Immature natural killer cell (primary cell): Measurements from ENCODE around the gene POLD1. TPM values are rescaled to one million over a fixed set of nuclear protein-coding genes. Genes with fewer than 3 reads are reported as not detected.
"Not testable (repeated sequence)": the region's sequence is repeated elsewhere in the genome, so short reads cannot be mapped to it uniquely, and the experiment has no call there.

Experiments
- DNase-seq, 3 donors: peaks; one replicate each; pipeline ENCODE4 v3.0.0; 2022; ENCODE audit warnings: mixed read lengths in 1 of 3
- H3K27ac Mint-ChIP-seq, 6 donors: one replicate each; pipeline ENCODE4 v1.8.0; 2020; ENCODE audit warnings: mixed read lengths in 6 of 6, mild to moderate bottlenecking in 5 of 6, inconsistent platforms in 4 of 6, moderate library complexity in 3 of 6
- H3K27me3 Mint-ChIP-seq, 3 donors: one replicate each; pipeline ENCODE4 v1.8.0; 2020 to 2021; ENCODE audit warnings: low read depth in 3 of 3, mild to moderate bottlenecking in 3 of 3, mixed read lengths in 3 of 3, moderate library complexity in 3 of 3, inconsistent platforms in 1 of 3
- H3K36me3 Mint-ChIP-seq, 3 donors: one replicate each; pipeline ENCODE4 v1.8.0; 2020; ENCODE audit warnings: mixed read lengths in 3 of 3, inconsistent platforms in 2 of 3, mild to moderate bottlenecking in 2 of 3
- H3K4me1 Mint-ChIP-seq, 2 donors: one replicate each; pipeline ENCODE4 v1.8.0; 2020; ENCODE audit warnings: inconsistent platforms in 2 of 2, mild to moderate bottlenecking in 2 of 2, mixed read lengths in 2 of 2, moderate library complexity in 1 of 2
- H3K4me3 Mint-ChIP-seq, 5 donors: one replicate each; pipeline ENCODE4 v1.8.0; 2020; ENCODE audit warnings: mild to moderate bottlenecking in 5 of 5, mixed read lengths in 5 of 5, inconsistent platforms in 3 of 5, moderate library complexity in 3 of 5
- H3K9me3 Mint-ChIP-seq, 6 donors: one replicate each; pipeline ENCODE4 v1.8.0; 2020; ENCODE audit warnings: mild to moderate bottlenecking in 6 of 6, mixed read lengths in 6 of 6, inconsistent platforms in 4 of 6, moderate library complexity in 3 of 6
- polyA plus RNA-seq, 3 donors: library from polyadenylated mRNA; unstranded; fragments of 300-500 nt; fragmentation: Illumina TruSeq; gene quantifications; one replicate each; pipeline ENCODE4 v1.2.3, GENCODE V29; 2021

Gene POLD1
- polyA plus RNA-seq, 3 donors from 2014 or later = 14.5 to 24.8 (median 22.8) TPM

DNA sequence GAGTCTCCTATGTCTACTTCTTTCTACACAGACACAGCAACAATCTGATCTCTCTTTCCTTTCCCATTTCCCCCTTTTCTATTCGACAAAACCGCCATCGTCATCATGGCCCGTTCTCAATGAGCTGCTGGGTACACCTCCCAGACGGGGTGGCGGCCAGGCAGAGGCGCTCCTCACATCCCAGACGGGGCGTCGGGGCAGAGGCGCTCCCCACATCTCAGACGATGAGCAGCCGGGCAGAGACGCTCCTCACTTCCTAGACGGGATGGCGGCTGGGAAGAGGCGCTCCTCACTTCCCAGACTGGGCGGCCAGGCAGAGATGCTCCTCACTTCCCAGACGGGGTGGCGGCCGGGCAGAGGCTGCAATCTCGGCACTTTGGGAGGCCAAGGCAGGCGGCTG, 6.8 kb downstream of the POLD1 start:
- H3K4me3 Mint-ChIP-seq, DNase-seq, H3K27me3 Mint-ChIP-seq, H3K4me1 Mint-ChIP-seq, H3K9me3 Mint-ChIP-seq, H3K27ac Mint-ChIP-seq: not testable (repeated sequence)
- H3K36me3 Mint-ChIP-seq = peaks cover 3 to 17% (median 9%) of the 10 kb centered on the region in 3 donors

DNA sequence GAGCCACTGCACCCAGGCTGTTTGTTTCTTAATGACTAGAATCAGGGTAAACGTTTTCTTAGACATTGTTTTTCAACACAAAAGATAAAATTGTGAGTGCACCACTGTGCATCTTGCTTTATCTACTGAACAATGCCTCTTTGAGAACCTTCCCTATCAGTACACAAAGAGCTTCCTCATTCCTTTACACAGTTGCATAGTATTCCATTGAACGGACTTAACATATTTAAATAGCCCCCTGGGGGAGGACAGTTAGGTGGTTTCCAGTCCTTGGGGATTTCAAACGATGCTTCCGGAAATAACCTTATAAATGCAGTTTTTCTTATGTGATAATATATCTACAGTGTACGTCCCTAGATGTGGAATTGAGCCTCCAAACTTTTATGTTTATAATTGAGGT, 8.6 kb downstream of the POLD1 start:
- peaks cover 4 to 13% (median 7%) of the 10 kb centered on the region in 3 donors for H3K36me3 Mint-ChIP-seq
- DNase-seq = no peak
- no peaks in the 10 kb centered on the region for H3K9me3 Mint-ChIP-seq
- no peak overlapping the region for H3K4me3 Mint-ChIP-seq
- no peaks in the 10 kb centered on the region for H3K27me3 Mint-ChIP-seq
- no peak overlapping the region for H3K27ac Mint-ChIP-seq
- peaks cover under 1 to 3% of the 10 kb centered on the region in 2 donors for H3K4me1 Mint-ChIP-seq

DNA sequence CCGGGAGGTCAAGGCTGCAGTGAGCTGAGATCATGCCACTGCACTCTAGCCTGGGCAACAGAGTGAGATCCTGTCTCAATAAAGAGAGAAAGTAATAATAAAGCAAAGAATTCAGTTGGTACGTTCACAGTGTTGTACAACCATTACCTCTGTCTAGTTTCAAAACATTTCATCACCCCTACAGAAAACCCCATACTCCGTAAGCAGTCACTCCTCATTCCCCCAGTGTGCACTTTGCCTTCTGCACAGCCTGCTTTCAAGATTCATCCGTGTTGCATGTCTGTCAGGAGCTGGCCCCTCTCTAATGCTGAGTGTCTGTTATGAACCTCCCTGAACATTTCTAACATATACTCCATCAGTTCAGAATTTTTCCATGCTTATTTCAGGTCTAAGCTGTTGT, 9.4 kb downstream of the POLD1 start:
- H3K4me3 Mint-ChIP-seq = no peak overlapping the region

DNA sequence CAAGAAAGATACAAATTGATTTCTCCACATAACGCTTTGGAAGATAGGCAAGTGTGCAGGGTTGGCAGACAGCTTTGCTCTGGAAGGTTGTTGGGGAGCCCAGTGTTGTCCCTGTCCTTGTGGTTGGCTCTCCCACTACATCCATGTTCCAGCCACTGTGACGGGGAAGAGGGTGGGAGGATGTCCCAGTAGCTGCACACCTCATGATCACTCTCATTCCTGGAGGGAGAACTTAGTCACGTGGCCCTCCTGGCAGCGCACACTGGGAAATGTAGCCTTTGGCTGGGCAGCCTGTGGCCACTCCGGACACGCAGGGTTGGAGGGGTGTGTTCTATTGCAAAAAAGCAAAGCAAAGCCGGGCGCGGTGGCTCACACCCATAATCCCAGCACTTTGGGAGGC, 9.9 kb downstream of the POLD1 start:
- Mint-ChIP-seq H3K36me3 (peaks cover 8 to 10% (median 9%) of the 10 kb centered on the region in 3 donors), H3K4me3 (no peak overlapping the region), H3K27ac (no peak overlapping the region), H3K9me3 (no peaks in the 10 kb centered on the region), H3K4me1 (no peaks in the 10 kb centered on the region), H3K27me3 (peaks cover 0 to 2% (median 0%) of the 10 kb centered on the region in 3 donors)
- DNase-seq = no peak

More for the DNA sequence above, 9.4 kb downstream of the POLD1 start:
- H3K27me3 Mint-ChIP-seq = no peaks in the 10 kb centered on the region
- no peaks in the 10 kb centered on the region for H3K4me1 Mint-ChIP-seq
- no peak for DNase-seq
- H3K9me3 Mint-ChIP-seq = no peaks in the 10 kb centered on the region
- no peak overlapping the region for H3K27ac Mint-ChIP-seq
- H3K36me3 Mint-ChIP-seq = peaks cover 8 to 10% (median 9%) of the 10 kb centered on the region in 3 donors

DNA sequence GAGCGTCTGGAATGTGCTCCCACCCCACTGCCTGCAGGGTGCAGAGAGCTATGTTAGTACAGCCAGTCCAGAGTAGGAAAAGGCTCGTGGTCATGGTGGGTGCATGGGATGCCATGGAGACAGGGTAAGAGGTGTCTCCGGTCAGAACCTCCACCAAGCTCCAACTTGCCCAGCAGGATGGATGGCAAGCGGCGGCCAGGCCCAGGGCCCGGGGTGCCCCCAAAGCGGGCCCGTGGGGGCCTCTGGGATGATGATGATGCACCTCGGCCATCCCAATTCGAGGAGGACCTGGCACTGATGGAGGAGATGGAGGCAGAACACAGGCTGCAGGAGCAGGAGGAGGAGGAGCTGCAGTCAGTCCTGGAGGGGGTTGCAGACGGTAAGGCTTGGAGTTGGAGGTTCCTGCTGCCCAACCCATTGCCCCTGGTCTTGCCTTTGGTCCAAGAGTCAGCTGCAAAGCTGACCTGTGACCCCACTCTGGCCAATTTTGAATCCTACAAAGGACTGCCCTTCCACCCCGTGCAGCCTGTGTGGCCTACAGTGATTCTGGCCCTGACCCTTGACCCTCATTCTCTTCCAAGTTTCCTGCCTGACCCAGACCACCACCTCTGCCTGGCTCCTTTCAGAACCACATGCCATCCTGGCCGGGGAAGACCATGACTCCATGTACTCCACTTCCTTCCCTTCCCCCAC, 14.7 kb downstream of the POLD1 start:
- H3K27ac Mint-ChIP-seq = peak overlapping the region in 2 of 6 donors; percentile 7 to 57
- H3K9me3 Mint-ChIP-seq = no peaks in the 10 kb centered on the region
- no peaks in the 10 kb centered on the region for H3K4me1 Mint-ChIP-seq
- H3K4me3 Mint-ChIP-seq = no peak overlapping the region
- peaks cover 5 to 7% (median 5%) of the 10 kb centered on the region in 3 donors for H3K36me3 Mint-ChIP-seq
- peaks cover 0 to 2% (median 2%) of the 10 kb centered on the region in 3 donors for H3K27me3 Mint-ChIP-seq
- no peak for DNase-seq

DNA sequence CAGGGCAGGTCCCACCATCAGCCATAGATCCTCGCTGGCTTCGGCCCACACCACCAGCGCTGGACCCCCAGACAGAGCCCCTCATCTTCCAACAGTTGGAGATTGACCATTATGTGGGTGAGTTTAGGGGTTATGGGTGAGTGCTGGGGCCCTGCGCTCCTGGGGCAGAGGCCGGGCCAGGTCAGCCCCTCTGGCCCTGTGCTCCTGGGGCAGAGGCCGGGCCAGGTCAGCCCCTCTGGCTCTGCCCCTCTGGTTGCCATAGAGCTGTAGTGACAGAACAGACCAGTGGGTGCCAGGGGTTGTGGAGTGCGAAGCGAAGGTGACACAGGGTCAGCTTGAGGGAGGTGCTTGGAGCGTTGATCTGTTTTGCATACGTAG, 15.2 kb downstream of the POLD1 start:
- peaks cover 4 to 11% (median 5%) of the 10 kb centered on the region in 3 donors for H3K36me3 Mint-ChIP-seq
- no peak overlapping the region for H3K4me3 Mint-ChIP-seq
- H3K9me3 Mint-ChIP-seq = no peaks in the 10 kb centered on the region
- no peak for DNase-seq
- peak overlapping the region in 1 of 6 donors; percentile 57 for H3K27ac Mint-ChIP-seq
- no peaks in the 10 kb centered on the region for H3K4me1 Mint-ChIP-seq
- H3K27me3 Mint-ChIP-seq = peaks cover 0 to 2% (median 2%) of the 10 kb centered on the region in 3 donors

DNA sequence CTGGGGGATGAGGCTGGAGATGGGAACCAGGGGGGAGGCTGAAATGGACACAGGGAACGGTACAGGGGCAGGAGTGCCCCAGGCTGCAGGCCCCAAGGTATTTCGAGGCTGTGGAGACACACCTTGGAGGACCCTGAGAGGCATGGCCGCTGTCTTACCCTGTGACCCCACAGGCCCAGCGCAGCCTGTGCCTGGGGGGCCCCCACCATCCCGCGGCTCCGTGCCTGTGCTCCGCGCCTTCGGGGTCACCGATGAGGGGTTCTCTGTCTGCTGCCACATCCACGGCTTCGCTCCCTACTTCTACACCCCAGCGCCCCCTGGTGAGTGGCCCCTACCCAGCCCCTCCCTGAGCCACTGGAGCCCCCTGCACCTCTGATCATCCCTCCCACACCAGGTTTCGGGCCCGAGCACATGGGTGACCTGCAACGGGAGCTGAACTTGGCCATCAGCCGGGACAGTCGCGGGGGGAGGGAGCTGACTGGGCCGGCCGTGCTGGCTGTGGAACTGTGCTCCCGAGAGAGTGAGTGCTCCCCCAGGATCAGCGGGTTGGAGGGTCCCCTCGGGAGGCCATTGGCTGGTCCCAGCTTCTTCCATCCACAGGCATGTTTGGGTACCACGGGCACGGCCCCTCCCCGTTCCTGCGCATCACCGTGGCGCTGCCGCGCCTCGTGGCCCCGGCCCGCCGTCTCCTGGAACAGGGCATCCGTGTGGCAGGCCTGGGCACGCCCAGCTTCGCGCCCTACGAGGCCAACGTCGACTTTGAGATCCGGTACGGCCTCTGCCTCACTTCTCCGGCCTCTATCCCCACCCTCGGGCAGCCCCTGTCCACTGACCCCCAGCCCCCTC, 17.7 kb downstream of the POLD1 start:
- Mint-ChIP-seq H3K27me3 (peaks cover 0 to 4% (median 2%) of the 10 kb centered on the region in 3 donors), H3K36me3 (peaks cover 4 to 12% (median 8%) of the 10 kb centered on the region in 3 donors), H3K27ac (no peak overlapping the region), H3K4me1 (no peaks in the 10 kb centered on the region), H3K4me3 (no peak overlapping the region), H3K9me3 (no peaks in the 10 kb centered on the region)
- DNase-seq = no peak

DNA sequence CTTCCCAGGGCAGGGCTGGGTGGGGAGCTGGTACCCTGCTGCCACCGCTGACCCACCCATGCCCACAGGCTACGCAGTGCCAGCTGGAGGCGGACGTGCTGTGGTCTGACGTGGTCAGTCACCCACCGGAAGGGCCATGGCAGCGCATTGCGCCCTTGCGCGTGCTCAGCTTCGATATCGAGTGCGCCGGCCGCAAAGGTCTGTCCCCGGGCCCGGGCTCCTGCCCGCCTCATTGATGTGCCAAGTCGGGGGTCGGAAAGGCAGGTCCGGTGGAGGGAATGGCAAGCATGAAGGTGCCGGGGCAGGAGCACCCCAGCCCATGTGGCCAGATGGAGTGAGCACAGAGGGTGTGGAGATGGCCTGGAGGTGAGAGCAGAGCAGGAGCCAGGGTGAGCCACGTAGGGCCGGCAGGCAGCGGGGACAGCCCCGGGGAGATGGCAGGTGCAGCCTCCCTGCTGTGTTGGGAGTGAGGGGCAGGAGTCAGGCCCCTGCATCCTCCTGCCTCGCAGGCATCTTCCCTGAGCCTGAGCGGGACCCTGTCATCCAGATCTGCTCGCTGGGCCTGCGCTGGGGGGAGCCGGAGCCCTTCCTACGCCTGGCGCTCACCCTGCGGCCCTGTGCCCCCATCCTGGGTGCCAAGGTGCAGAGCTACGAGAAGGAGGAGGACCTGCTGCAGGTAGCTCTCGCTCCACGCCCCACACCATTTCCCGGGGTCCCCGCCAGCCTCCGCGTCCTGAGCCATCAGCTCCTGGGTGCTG, 18.6 kb downstream of the POLD1 start:
- no peak overlapping the region for H3K4me3 Mint-ChIP-seq
- no peaks in the 10 kb centered on the region for H3K9me3 Mint-ChIP-seq
- DNase-seq = no peak
- H3K36me3 Mint-ChIP-seq = peaks cover 3 to 12% (median 7%) of the 10 kb centered on the region in 3 donors
- peaks cover 0 to 4% (median 2%) of the 10 kb centered on the region in 3 donors for H3K27me3 Mint-ChIP-seq
- no peaks in the 10 kb centered on the region for H3K4me1 Mint-ChIP-seq
- H3K27ac Mint-ChIP-seq = no peak overlapping the region

DNA sequence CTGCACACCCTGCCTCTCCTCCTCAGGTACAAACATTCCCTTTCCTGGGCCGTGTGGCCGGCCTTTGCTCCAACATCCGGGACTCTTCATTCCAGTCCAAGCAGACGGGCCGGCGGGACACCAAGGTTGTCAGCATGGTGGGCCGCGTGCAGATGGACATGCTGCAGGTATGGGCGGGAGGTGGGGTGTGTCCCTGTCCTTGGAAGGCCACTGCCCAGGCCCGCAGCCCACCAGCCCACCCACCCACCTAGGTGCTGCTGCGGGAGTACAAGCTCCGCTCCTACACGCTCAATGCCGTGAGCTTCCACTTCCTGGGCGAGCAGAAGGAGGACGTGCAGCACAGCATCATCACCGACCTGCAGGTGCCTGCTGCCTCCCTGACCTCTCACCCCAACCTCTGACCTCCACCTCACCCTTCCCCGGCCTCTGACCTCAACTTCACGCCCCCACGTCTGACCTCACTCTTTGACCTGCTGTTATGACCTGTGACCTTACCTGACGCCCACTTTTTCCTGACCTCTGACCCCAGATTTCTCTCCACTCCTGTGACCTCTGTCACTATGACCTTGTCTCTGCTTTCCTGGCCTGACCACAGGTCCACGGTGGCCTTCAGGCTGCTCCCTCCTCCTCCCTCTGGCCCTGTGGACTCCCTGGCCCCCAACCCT, 22.1 kb downstream of the POLD1 start:
- Mint-ChIP-seq H3K9me3 (no peaks in the 10 kb centered on the region), H3K27ac (peak overlapping the region in 2 of 6 donors; percentile 15 to 46), H3K4me1 (no peaks in the 10 kb centered on the region), H3K36me3 (peaks cover 0 to 12% (median 3%) of the 10 kb centered on the region in 3 donors), H3K4me3 (no peak overlapping the region), H3K27me3 (peaks cover 0 to 3% (median 1%) of the 10 kb centered on the region in 3 donors)
- DNase-seq = no peak

DNA sequence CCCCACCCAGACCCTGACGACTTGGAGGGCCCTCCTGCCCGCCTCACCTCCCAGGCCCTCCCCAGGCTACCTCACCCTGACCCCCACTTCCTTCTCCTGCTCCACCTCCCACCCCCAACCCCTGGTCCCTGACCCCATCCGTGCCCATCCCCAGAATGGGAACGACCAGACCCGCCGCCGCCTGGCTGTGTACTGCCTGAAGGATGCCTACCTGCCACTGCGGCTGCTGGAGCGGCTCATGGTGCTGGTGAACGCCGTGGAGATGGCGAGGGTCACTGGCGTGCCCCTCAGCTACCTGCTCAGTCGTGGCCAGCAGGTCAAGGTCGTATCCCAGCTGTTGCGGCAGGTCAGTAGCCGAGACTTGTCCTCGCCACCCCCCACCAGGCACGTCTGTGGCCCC, 22.7 kb downstream of the POLD1 start:
- H3K4me3 Mint-ChIP-seq = no peak overlapping the region
- DNase-seq = no peak
- H3K27me3 Mint-ChIP-seq = peaks cover 0 to 3% (median 0%) of the 10 kb centered on the region in 3 donors
- no peak overlapping the region for H3K27ac Mint-ChIP-seq
- no peaks in the 10 kb centered on the region for H3K4me1 Mint-ChIP-seq
- peaks cover 0 to 12% (median 3%) of the 10 kb centered on the region in 3 donors for H3K36me3 Mint-ChIP-seq
- no peaks in the 10 kb centered on the region for H3K9me3 Mint-ChIP-seq

DNA sequence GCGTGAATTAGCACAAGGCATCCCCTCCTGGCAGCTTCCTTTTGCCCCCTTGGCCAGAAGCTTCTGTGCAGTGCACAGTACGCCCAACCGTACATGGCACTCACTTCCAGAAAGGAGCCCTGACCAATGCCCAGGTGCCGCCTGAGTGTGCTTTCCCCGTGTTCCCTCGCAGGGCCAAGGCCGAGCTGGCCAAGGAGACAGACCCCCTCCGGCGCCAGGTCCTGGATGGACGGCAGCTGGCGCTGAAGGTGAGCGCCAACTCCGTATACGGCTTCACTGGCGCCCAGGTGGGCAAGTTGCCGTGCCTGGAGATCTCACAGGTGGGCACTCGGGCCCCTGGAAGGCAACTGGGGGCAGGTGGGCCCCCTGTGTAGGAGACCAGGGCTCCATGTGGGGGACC, 25.2 kb downstream of the POLD1 start:
- DNase-seq = no peak
- Mint-ChIP-seq H3K27me3 (peaks cover 0 to 4% (median 0%) of the 10 kb centered on the region in 3 donors), H3K4me1 (no peaks in the 10 kb centered on the region), H3K27ac (no peak overlapping the region), H3K9me3 (no peaks in the 10 kb centered on the region), H3K36me3 (peaks cover 0 to 4% (median 3%) of the 10 kb centered on the region in 3 donors), H3K4me3 (no peak overlapping the region)

DNA sequence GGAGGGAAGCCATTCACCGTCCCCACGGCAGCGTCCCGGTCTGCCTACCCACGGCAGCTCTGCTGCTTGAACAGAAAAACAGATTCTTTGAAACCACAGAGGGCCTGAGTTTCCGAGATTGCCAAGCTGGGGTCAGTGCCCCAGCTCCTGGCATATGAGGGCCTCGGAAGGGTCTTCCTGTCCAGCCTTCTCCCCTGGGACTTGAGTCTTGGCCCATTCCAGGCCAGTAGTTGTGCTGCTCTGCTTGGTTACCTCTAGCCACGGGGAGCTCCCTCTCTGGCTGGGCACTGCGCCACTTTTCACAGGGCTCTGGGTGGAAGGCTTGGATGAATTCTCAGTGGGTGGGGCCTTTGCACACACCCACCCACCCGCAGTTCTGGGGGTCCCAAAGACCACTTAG, 26.0 kb downstream of the POLD1 start:
- peaks cover 0 to 2% of the 10 kb centered on the region in 2 donors for H3K4me1 Mint-ChIP-seq
- DNase-seq = no peak
- peaks cover 0 to 4% (median 3%) of the 10 kb centered on the region in 3 donors for H3K36me3 Mint-ChIP-seq
- H3K9me3 Mint-ChIP-seq = no peaks in the 10 kb centered on the region
- H3K27ac Mint-ChIP-seq = no peak overlapping the region
- H3K27me3 Mint-ChIP-seq = peaks cover 0 to 3% (median 0%) of the 10 kb centered on the region in 3 donors
- H3K4me3 Mint-ChIP-seq = no peak overlapping the region

DNA sequence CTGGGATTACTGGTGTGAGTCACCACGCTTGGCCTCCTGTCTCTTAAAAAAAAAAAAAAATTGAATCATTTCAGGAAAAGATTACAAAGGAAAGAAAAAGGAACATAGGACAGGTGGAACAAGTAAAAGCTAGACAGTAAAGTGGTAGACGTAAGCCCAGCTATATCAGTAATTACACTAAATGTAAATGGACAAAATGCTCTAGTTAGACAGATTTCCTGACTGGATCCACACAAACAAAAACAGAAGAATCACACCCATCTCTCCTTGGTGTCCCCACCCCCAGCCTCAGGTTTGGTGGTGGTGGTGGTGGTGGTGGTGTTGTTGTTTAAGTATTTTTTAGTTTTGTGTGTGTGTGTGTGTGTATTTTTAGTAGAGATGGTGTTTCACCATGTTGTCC, 28.3 kb downstream of the POLD1 start:
- no peak for DNase-seq
- Mint-ChIP-seq H3K36me3 (no peaks in the 10 kb centered on the region), H3K27me3 (peaks cover 0 to 2% (median 0%) of the 10 kb centered on the region in 3 donors), H3K4me3 (no peak overlapping the region), H3K9me3 (no peaks in the 10 kb centered on the region), H3K27ac (no peak overlapping the region), H3K4me1 (peaks cover 0 to 2% of the 10 kb centered on the region in 2 donors)
